SK-N-SH treated with all-trans-retinoic acid at 6 μM for 48 hours (cell line): Measurements from ENCODE around the gene DUSP14.

Source experiments
- ARNTL ChIP-seq: fragments of 450-650 bp; formaldehyde crosslinking; IDR thresholded peaks from 2 replicates; pipeline ENCODE4 v1.5.0; 2020; ENCODE audit warnings: low read depth, mild to moderate bottlenecking, moderate library complexity, borderline replicate concordance
- BACH2 ChIP-seq: fragments of 250-450 bp; sonication (Bioruptor Pico); IDR thresholded peaks from 2 replicates; pipeline ENCODE4 v1.9.0; 2021; ENCODE audit warnings: mild to moderate bottlenecking, borderline replicate concordance
- GLIS3 ChIP-seq: fragments of 250-450 bp; sonication (Bioruptor Pico); IDR thresholded peaks from 2 replicates; pipeline ENCODE4 v1.5.0; 2020; ENCODE audit warnings: mild to moderate bottlenecking, moderate library complexity
- ISL1 ChIP-seq: fragments of 250-450 bp; sonication (Bioruptor Pico); IDR thresholded peaks from 2 replicates; pipeline ENCODE4 v2.1.2; 2022; ENCODE audit warnings: mild to moderate bottlenecking, moderate library complexity
- OSR1 ChIP-seq: fragments of 250-450 bp; sonication (Bioruptor Pico); IDR thresholded peaks from 2 replicates; pipeline ENCODE4 v1.8.0; 2022; ENCODE audit warnings: moderate library complexity, mild to moderate bottlenecking, inconsistent platforms
- PATZ1 ChIP-seq: fragments of 250-450 bp; sonication (Bioruptor Pico); IDR thresholded peaks from 2 replicates; pipeline ENCODE4 v1.8.0; 2020; ENCODE audit warnings: mild to moderate bottlenecking, moderate library complexity, borderline replicate concordance
- POU6F1 ChIP-seq: fragments of 250-450 bp; sonication (Bioruptor Pico); IDR thresholded peaks from 2 replicates; pipeline ENCODE4 v1.8.0; 2021; ENCODE audit warnings: low read depth, mild to moderate bottlenecking, moderate library complexity, borderline replicate concordance
- RARB ChIP-seq: fragments of 250-450 bp; sonication (Bioruptor Pico); IDR thresholded peaks from 2 replicates; pipeline ENCODE4 v1.8.0; 2021; ENCODE audit warnings: mild to moderate bottlenecking, moderate library complexity
- TCF4 ChIP-seq: fragments of 250-450 bp; sonication (Bioruptor Pico); IDR thresholded peaks from 2 replicates; pipeline ENCODE4 v1.8.0; 2021; ENCODE audit warnings: mild to moderate bottlenecking, moderate library complexity, borderline replicate concordance
- TOX ChIP-seq: fragments of 250-450 bp; sonication (Bioruptor Pico); IDR thresholded peaks from 2 replicates; pipeline ENCODE4 v1.8.0; 2021; ENCODE audit warnings: mild to moderate bottlenecking, moderate library complexity, borderline replicate concordance
- ZFP3 ChIP-seq: fragments of 250-450 bp; sonication (Bioruptor Pico); IDR thresholded peaks from 2 replicates; pipeline ENCODE4 v1.5.0; 2020; ENCODE audit warnings: mild to moderate bottlenecking, moderate library complexity
- ZFP30 ChIP-seq: fragments of 450-650 bp; formaldehyde crosslinking; IDR thresholded peaks from 2 replicates; pipeline ENCODE4 v1.5.0; 2022; ENCODE audit warnings: mild to moderate bottlenecking, moderate library complexity
- ZNF70 ChIP-seq: fragments of 450-650 bp; formaldehyde crosslinking; IDR thresholded peaks from 2 replicates; pipeline ENCODE4 v1.5.0; 2020; ENCODE audit warnings: mild to moderate bottlenecking, moderate library complexity

GRCh38 chr17:37547986-37548385, 58.3 kb downstream of the DUSP14 start:
- TF ChIP-seq ARNTL (CRISPR knock-in tag) (no peak), RARB (no peak), TOX (CRISPR knock-in tag) (no peak), ZFP3 (CRISPR knock-in tag) (no peak), OSR1 (CRISPR knock-in tag) (no peak), TCF4 (CRISPR knock-in tag) (no peak), BACH2 (CRISPR knock-in tag) (no peak), PATZ1 (CRISPR knock-in tag) (no peak), POU6F1 (CRISPR knock-in tag) (no peak), ISL1 (no peak), GLIS3 (CRISPR knock-in tag) (no peak), ZNF70 (CRISPR knock-in tag) (no peak), ZFP30 (CRISPR knock-in tag) (no peak)
